HT-29 (cell line): ENCODE measurements around the gene MMGT1. TPM values are rescaled to one million over a fixed set of nuclear protein-coding genes. Genes with fewer than 3 reads are reported as not detected.

Experiments
- DNase-seq: peaks from one replicate; pipeline ENCODE4 v3.0.0-alpha.2; 2015; ENCODE audit warnings: low spot score
- total RNA-seq: library from RNA; depleted of rRNA; stranded (reverse); fragments of >200 nt; shearing (Covaris generic); gene quantifications from 2 replicates; pipeline ENCODE4 v1.2.3, GENCODE V29; 2014; rRNA removed

MMGT1 gene
- 8.7 and 9.9 TPM in 2 replicates for total RNA-seq

- DNase-seq = peak; percentile 76
Observed at GRCh38 chrX:135973548-135974278, at the start of gene MMGT1. Gene MMGT1 (minus strand): TSS chrX:135973988. CDS start chrX:135973675, 313 bp downstream.

DNA sequence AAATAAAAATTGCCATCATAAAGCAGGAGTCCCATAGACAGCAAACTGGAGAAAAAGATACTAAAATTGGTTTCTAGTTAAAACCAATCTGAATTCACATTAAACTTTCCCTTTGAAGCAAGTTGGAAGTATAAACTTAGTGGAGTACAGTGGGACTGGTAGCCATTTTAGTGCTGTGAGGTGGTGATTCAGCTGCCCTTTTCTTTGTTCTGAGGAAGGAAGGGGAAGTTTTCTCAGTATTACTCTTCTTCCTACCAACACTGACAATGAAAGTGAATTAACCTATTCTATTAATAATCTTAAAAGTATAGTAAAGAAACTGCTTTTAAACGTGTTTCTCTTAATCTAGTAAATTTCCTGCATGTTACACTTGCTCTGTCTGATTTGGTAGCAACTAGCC is 48.1 kb upstream of the MMGT1 start:
- no peak for DNase-seq

DNA sequence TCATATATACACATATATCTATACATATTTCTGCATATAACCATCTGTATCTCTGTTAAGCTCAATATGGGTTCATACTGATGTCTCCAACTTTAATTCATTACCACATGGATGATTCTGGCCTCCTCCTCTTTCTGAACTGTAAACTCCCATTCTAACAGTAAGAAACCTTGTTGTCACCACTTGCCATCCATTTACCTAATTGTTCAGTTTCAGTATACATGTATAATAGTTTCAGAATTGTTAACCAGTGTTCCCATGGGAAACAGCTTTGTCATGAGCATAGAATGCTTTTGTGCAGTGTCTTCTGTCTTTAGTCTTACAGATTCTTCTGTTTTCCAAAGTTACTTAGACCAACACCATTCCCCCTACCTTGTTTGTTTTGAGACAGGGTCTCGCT is 47.4 kb upstream of the MMGT1 start:
- DNase-seq = no peak

GRCh38 chrX:136019226-136019625 is 45.4 kb upstream of the MMGT1 start:
- no peak for DNase-seq

DNA sequence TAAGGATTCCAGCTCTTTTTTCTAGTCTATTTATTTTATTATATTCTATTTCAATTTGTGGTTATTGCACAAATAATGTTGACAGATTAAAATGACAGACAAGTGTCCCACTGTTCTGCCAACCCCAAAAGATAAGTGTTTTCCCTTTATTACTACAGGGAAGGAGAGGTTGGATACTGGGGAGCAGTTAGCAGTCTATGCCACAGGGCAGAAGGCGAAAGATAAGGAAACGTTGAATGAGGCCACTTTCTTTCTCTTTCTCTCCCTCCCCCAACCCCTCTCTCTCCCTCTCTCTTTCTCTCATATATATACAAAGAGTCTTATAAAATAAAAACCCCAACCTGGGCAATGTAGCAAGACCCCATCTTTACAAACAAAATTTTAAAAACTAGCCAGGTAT is 43.1 kb upstream of the MMGT1 start:
- DNase-seq = no peak

DNA sequence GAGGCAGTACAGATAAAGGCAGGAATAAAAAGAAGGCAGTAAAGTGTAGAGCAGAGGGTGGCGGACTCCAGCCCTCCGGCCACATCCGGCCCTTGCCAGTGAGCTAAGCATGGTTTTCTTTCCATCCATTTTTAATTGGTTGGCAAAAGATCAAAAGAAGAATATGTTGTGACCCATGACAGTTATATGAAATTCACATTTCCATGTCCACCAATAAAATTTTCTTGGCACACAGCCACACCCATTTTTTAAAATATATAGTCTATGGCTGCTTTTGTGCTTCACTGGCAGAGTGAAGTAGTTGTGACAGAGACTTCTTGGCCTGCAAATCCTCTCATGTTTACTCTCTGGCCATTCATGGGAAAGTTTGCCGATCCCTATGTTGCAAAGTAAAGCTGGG is 41.2 kb upstream of the MMGT1 start:
- DNase-seq = no peak

GRCh38 chrX:135988245-135988644 is 14.5 kb upstream of the MMGT1 start:
- no peak for DNase-seq

DNA sequence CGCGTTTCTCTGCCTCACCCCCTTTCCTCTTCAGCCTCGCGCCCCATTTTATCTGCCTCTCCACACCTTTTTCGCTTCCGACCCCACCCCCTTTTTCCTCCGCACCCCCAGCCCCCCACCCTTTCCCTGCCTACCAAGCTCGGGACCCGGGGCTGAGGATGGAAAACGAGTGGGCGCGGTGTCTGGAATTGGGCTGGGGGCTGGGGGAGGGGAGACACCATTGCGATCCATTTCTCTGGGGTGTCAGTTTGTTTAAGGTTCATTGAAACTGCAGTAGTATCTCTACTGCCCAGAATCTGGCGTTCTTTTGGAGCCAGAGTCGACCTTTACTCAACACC is 12.2 kb upstream of the MMGT1 start:
- no peak for DNase-seq

DNA sequence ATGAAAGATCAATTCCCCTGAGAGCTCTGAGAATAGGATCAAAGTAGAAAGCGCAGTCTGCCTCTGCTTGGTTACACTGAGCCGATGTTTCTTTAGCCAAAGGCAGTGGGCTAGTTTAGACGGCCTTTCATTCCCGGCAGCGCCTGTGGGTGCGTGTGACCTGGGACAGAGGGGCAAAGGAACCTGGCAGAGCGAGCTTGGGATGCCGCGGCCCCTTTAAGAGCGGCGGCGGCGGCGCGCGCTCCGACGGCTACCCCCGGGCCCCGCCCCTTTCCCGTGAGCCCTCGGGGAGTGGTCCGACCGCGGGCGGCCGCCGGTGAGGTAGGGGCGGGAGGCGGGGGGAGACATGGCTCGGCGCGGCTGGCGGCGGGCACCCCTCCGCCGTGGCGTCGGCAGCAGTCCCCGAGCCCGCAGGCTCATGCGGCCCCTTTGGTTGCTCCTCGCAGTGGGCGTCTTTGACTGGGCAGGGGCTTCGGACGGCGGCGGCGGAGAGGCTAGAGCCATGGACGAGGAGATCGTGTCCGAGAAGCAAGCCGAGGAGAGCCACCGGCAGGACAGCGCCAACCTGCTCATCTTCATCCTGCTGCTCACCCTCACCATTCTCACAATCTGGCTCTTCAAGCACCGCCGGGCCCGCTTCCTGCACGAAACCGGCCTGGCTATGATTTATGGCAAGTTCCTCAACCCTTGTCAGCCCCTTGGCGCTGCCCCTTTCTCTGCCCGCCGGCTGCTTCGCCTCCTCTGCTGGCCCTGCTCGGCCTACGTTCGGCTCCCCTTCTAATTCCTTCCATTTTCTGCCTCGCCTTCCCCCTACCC is 11.6 kb upstream of the MMGT1 start, which contains the start of gene SLC9A6:
Gene SLC9A6 (plus strand): TSS at position 279 of the 816 bp plus-strand sequence. CDS start 224 bp downstream, at position 503.
- peak; percentile 66 for DNase-seq

GRCh38 chrX:135984791-135985156 is 11.0 kb upstream of the MMGT1 start:
- DNase-seq = peak; percentile 2

GRCh38 chrX:135984256-135984655 is 10.5 kb upstream of the MMGT1 start:
- DNase-seq = no peak

GRCh38 chrX:135982860-135983259 is 9.1 kb upstream of the MMGT1 start:
- DNase-seq = no peak

DNA sequence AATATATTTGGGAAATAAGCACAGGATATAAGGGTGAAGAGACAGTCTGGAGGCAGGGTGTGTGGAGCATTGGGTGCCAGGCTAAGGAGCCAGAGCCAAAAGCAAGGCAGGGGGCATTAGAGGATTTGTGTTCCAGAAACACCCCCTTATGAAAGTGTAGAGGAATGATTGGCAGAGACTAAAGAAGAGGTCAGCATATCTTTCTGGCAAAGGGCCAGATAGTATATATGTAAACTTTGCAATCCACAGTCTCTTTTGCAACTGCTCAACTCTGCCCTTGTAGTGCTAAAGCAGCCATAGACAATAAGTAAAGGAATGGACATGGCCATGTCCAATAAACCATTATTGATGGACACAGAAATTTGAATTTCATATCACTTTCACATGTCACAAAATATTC is 7.9 kb upstream of the MMGT1 start:
- no peak for DNase-seq

- DNase-seq = no peak
Observed at GRCh38 chrX:135981010-135981409, 7.2 kb upstream of the MMGT1 start.

DNA sequence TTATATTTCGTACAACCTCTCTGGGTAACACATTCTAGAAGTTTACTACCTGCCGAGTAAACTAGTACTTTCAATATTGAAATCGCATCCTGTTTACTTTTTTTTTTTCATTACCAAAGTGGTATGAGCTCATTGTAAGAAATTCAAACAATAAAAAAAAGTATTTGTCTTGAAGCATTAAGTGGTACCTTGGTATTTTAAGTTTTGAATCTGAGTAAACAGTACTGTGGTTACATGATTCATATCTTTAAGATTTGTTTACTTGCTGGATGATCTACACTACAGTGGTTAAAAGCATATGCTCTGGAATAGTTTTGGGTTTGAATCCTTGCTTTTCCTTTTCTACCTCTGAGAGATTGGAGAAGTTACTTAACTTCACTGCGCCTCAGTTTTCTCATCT is 3.8 kb upstream of the MMGT1 start:
- peak; percentile 4 for DNase-seq

- no peak for DNase-seq
Observed at GRCh38 chrX:135975421-135975820, 1.6 kb upstream of the MMGT1 start.

DNA sequence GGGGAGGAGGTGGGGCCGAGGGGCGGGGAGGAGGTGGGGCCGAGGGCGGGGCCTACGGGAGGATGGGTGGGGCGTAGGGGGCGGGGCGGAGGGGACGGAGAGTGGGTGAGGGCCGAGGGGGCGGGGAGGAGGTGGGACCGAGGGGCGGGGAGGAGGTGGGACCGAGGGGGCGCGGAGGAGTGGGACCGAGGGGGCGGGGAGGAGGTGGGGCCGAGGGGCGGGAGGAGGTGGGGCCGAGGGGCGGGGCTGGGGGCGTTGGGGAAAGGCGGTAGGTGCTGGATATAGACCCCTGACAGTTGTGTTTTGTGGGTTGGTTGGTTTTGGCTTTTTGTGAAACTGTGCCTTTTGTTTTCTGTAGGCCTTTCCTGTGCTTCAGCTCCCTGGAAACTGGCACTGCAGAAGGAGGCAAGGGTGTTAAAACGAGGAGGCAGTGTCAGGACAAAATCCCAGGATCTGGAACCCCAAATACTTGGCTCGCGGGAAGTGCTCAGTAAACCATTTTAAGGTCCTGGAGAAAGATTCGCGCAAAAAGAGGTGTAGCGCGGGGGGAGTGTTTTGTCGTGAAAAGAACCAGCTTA is 580 bp upstream of the MMGT1 start:
- peak; percentile 4 for DNase-seq

DNA sequence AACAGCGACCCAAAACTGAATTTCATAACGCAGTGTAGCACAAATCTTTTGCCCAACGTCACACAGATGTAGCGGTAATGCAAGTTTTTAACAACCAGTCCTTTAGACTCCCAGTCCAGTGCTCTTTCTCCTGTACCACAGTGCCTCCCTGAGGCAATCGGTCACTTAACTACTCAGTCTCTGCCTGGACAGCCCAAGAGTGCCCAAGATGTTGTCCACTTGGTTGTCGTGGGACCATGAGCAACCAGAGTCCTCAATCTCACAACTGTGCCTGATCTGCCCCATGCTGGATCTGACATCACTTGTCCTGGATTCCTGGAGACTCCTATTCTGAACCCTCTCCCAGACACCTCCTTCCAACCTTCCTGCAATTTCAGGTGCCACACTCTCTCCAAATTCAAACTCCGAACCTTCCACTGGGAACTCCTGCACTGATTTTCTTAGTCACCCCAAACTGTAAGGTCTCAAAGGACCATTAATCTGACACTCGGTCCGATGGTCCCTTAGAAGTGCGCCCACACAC is 702 bp downstream of the MMGT1 start:
- DNase-seq = peak; percentile 33

- DNase-seq = peak; percentile 1
Observed at GRCh38 chrX:135951291-135951690, 22.5 kb downstream of the MMGT1 start.

DNA sequence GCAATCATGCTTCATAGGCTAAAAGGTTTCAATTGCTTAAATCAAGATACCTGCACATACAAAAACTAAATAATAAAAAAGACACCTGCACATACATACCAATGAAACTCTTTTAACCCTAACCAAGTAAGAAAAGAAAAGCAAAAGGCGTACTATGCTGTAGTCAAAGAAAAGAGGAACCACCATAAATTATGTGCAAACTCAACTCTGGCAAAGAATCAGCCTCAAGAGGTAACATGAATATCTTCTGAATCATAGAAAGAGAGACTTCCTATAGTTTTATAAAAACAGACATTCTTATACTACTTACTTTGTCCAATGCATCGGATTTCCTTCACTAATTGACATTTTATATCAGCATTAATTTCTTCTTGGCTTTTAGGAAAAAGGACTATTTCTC is 29.3 kb downstream of the MMGT1 start:
- no peak for DNase-seq

- peak; percentile 66 for DNase-seq
Observed at GRCh38 chrX:135931644-135932487, 41.9 kb downstream of the MMGT1 start.
